IMR-90 (cell line): ENCODE measurements around the gene NRARP. TPM values are rescaled to one million over a fixed set of nuclear protein-coding genes. Genes with fewer than 3 reads are reported as not detected.

Experiments used
- ATAC-seq: fragments of 200-7000 bp; cut with Tn5 transposase; 2 replicates; pipeline ENCODE4 v1.9.1; 2020; ENCODE audit warnings: low read depth, mild to moderate bottlenecking, moderate library complexity
- BruUV-seq: library from RNA; stranded (reverse); fragments of 400-500 nt; replicated peaks from 2 replicates; lab custom pipeline; 2021; lab: Mats Ljungman, UMichigan
- CTCF ChIA-PET: fragments of 300-600 bp; formaldehyde crosslinking; extraction: SDS; loops from one replicate; lab custom pipeline; 2021; ENCODE audit warnings: antibody characterized with exemption; lab: Yijun Ruan, JAX
- POLR2A ChIA-PET: fragments of 300-600 bp; sonication (Branson Sonifier 250); formaldehyde crosslinking; loops from one replicate; lab custom pipeline; 2022; ENCODE audit warnings: antibody characterized with exemption; ENCODE audit not compliant: unreplicated experiment; lab: Charles Lee
- DNase-seq: peaks from one replicate; pipeline ENCODE4 v3.0.0; 2013
- H2AFZ ChIP-seq: replicated peaks from 2 replicates; pipeline ENCODE3; 2013; ENCODE audit warnings: low read length, mild to moderate bottlenecking; ENCODE audit not compliant: poor library complexity
- H2AK5ac ChIP-seq: 2 replicates; pipeline ENCODE4 v1.6.1; 2013; ENCODE audit warnings: low read depth, low read length, inconsistent platforms
- H2AK9ac ChIP-seq: replicated peaks from 2 replicates; pipeline ENCODE3; 2013; ENCODE audit warnings: mild to moderate bottlenecking, low read depth, low read length, moderate library complexity; ENCODE audit not compliant: poor library complexity
- H2BK120ac ChIP-seq: 2 replicates; pipeline ENCODE4 v1.6.1; 2013; ENCODE audit warnings: low read depth, low read length, inconsistent platforms
- H2BK15ac ChIP-seq: 3 replicates; pipeline ENCODE4 v1.6.1; 2013; ENCODE audit warnings: low read depth, low read length, inconsistent platforms
- H2BK20ac ChIP-seq: 2 replicates; pipeline ENCODE4 v1.6.1; 2013; ENCODE audit warnings: low read depth, mild to moderate bottlenecking, inconsistent platforms, low read length, moderate library complexity
- H2BK5ac ChIP-seq: 2 replicates; pipeline ENCODE4 v1.6.1; 2013; ENCODE audit warnings: mild to moderate bottlenecking, low read depth, low read length, inconsistent platforms; ENCODE audit not compliant: poor library complexity, severe bottlenecking
- H3K14ac ChIP-seq: replicated peaks from 2 replicates; pipeline ENCODE4 v1.6.1; 2013; ENCODE audit warnings: low read depth, low read length, inconsistent platforms
- H3K18ac ChIP-seq: 2 replicates; pipeline ENCODE4 v1.6.1; 2013; ENCODE audit warnings: low read depth, low read length, control low read depth
- H3K23ac ChIP-seq: 2 replicates; pipeline ENCODE4 v1.6.1; 2013; ENCODE audit warnings: low read depth, low read length, inconsistent platforms
- H3K27ac ChIP-seq: 2 replicates; pipeline ENCODE4 v1.5.1; 2013; ENCODE audit warnings: mild to moderate bottlenecking, control low read depth, low read length; ENCODE audit not compliant: insufficient read depth
- H3K27me3 ChIP-seq: 2 replicates; pipeline ENCODE4 v1.6.1; 2013; ENCODE audit warnings: low read length; ENCODE audit not compliant: control insufficient read depth, insufficient read depth
- H3K36me3 ChIP-seq: 2 replicates; pipeline ENCODE4 v1.6.1; 2013; ENCODE audit warnings: low read length, mixed read lengths; ENCODE audit not compliant: control insufficient read depth, insufficient read depth
- H3K4ac ChIP-seq: 2 replicates; pipeline ENCODE4 v1.6.1; 2013; ENCODE audit warnings: low read depth, low read length, inconsistent platforms
- H3K4me1 ChIP-seq: 2 replicates; pipeline ENCODE4 v1.6.1; 2013; ENCODE audit warnings: low read length, mixed read lengths; ENCODE audit not compliant: control insufficient read depth, insufficient read depth
- H3K4me2 ChIP-seq: 2 replicates; pipeline ENCODE4 v1.6.1; 2013; ENCODE audit warnings: low read depth, mild to moderate bottlenecking, control low read depth, low read length, moderate library complexity
- H3K4me3 ChIP-seq: 2 replicates; pipeline ENCODE4 v1.5.1; 2013; ENCODE audit warnings: low read depth, mild to moderate bottlenecking, control low read depth, low read length, moderate library complexity; ENCODE audit not compliant: insufficient read depth
- H3K56ac ChIP-seq: 2 replicates; pipeline ENCODE4 v1.6.1; 2013; ENCODE audit warnings: low read length, inconsistent platforms; ENCODE audit not compliant: insufficient read depth; ENCODE audit errors: extremely low read depth
- H3K79me1 ChIP-seq, 2 experiments: 2 replicates each; pipeline ENCODE4 v1.6.1; 2013; ENCODE audit warnings: low read length in 2 of 2, inconsistent platforms in 1 of 2, low read depth in 1 of 2
- H3K9ac ChIP-seq: 2 replicates; pipeline ENCODE4 v1.6.1; 2013; ENCODE audit warnings: low read depth, low read length, control low read depth
- H3K9me1 ChIP-seq: 2 replicates; pipeline ENCODE4 v1.6.1; 2013; ENCODE audit warnings: low read length, inconsistent platforms; ENCODE audit not compliant: insufficient read depth
- H3K9me3 ChIP-seq: 2 replicates; pipeline ENCODE4 v1.6.1; 2013; ENCODE audit warnings: low read length; ENCODE audit not compliant: control insufficient read depth, insufficient read depth
- H4K20me1 ChIP-seq: 2 replicates; pipeline ENCODE4 v1.6.1; 2013; ENCODE audit warnings: low read length, inconsistent platforms; ENCODE audit not compliant: insufficient read depth
- H4K5ac ChIP-seq: 2 replicates; pipeline ENCODE4 v1.6.1; 2013; ENCODE audit warnings: mild to moderate bottlenecking, low read depth, low read length, control low read depth
- H4K8ac ChIP-seq, 2 experiments: 2 replicates each; pipeline ENCODE4 v1.6.1; 2013; ENCODE audit warnings: low read depth in 2 of 2, low read length in 2 of 2, control low read depth in 1 of 2, inconsistent platforms in 1 of 2
- H4K91ac ChIP-seq: 2 replicates; pipeline ENCODE4 v1.6.1; 2013; ENCODE audit warnings: low read depth, low read length, inconsistent platforms; ENCODE audit not compliant: insufficient read depth
- BHLHE40 ChIP-seq: fragments of 150-350 bp; IDR thresholded peaks from 2 replicates; pipeline ENCODE4 v1.6.1; 2016; ENCODE audit warnings: mild to moderate bottlenecking, low read depth, low read length
- CEBPB ChIP-seq: IDR thresholded peaks from 2 replicates; pipeline ENCODE4 v1.6.1; 2012; ENCODE audit warnings: low read depth, low read length, improper control_type of control experiment
- CHD1 ChIP-seq: IDR thresholded peaks from 2 replicates; pipeline ENCODE4 v1.6.1; 2012; ENCODE audit warnings: low read depth, low read length, improper control_type of control experiment
- FOS ChIP-seq: fragments of 150-350 bp; IDR thresholded peaks from 2 replicates; pipeline ENCODE4 v1.6.1; 2016; ENCODE audit warnings: low read depth, low read length
- MAFK ChIP-seq: IDR thresholded peaks from 2 replicates; pipeline ENCODE4 v1.6.1; 2012; ENCODE audit warnings: low read depth, low read length, improper control_type of control experiment
- MAZ ChIP-seq: IDR thresholded peaks from 2 replicates; pipeline ENCODE4 v1.6.1; 2012; ENCODE audit warnings: low read depth, mild to moderate bottlenecking, low read length, improper control_type of control experiment, moderate library complexity, borderline replicate concordance
- MXI1 ChIP-seq: IDR thresholded peaks from 2 replicates; pipeline ENCODE4 v1.6.1; 2012; ENCODE audit warnings: low read depth, mild to moderate bottlenecking, low read length, moderate library complexity, borderline replicate concordance
- NFE2L2 ChIP-seq: fragments of 150-350 bp; IDR thresholded peaks from 2 replicates; pipeline ENCODE4 v1.6.1; 2016; ENCODE audit warnings: low read depth, mild to moderate bottlenecking, low read length
- POLR2A ChIP-seq: IDR thresholded peaks from 2 replicates; pipeline ENCODE4 v1.6.1; 2012; ENCODE audit warnings: mild to moderate bottlenecking, low read depth, low read length
- RAD21 ChIP-seq: IDR thresholded peaks from 2 replicates; pipeline ENCODE4 v1.6.1; 2012; ENCODE audit warnings: low read length, improper control_type of control experiment
- RCOR1 ChIP-seq: IDR thresholded peaks from 2 replicates; pipeline ENCODE4 v1.6.1; 2012; ENCODE audit warnings: mild to moderate bottlenecking, low read length, improper control_type of control experiment; ENCODE audit not compliant: insufficient replicate concordance
- RFX5 ChIP-seq: IDR thresholded peaks from 2 replicates; pipeline ENCODE4 v1.8.0; 2012; ENCODE audit warnings: low read depth, mild to moderate bottlenecking, low read length, moderate library complexity
- SMC3 ChIP-seq: fragments of 150-350 bp; IDR thresholded peaks from 2 replicates; pipeline ENCODE4 v1.6.1; 2016; ENCODE audit warnings: low read depth, mild to moderate bottlenecking, antibody characterized with exemption, low read length, moderate library complexity
- WGBS, 2 experiments: methylation state at CpG; one replicate each; pipeline versions ENCODE4 v1.1.5 to v1.1.7; 2013; ENCODE audit warnings: missing lambda C conversion rate in 2 of 2; ENCODE audit not compliant: insufficient read length in 1 of 2; ENCODE audit errors: extremely low coverage in 2 of 2; 5-methylcytosine and 5-hydroxymethylcytosine counted together
- dilution Hi-C: fragments of 300-500 bp; cut with HindIII; formaldehyde crosslinking; loops from one replicate; pipeline ENCODE4 v1.14.3; 2018; ENCODE audit warnings: low sequenced_read_pairs; ENCODE audit not compliant: unreplicated experiment
- in situ Hi-C: fragments of 300-500 bp; cut with MboI; formaldehyde crosslinking; loops from 3 replicates; pipeline ENCODE4 v1.14.3; 2019; ENCODE audit warnings: low sequenced_read_pairs, inconsistent platforms, mixed read lengths
- intact Hi-C: fragments of 100-400 bp; cut with micrococcal nuclease; formaldehyde crosslinking; loops from 2 replicates; pipeline ENCODE4 v1.10.0; 2022
- polyA plus RNA-seq, 3 experiments: library from polyadenylated mRNA; depleted of rRNA; stranded (reverse); fragments of >200 nt; gene quantifications; 2 replicates each; pipeline ENCODE4 v1.2.3, GENCODE V29; 2012; ENCODE audit warnings: low replicate concordance in 1 of 3
- total RNA-seq: library from RNA; depleted of rRNA; stranded (reverse); fragments of >200 nt; gene quantifications from 2 replicates; pipeline ENCODE4 v1.2.3, GENCODE V29; 2012
- TF ChIP-seq, protein P1 (sequence below): fragments of 150-350 bp; IDR thresholded peaks from 2 replicates; pipeline ENCODE4 v1.6.1; 2017; ENCODE audit warnings: mild to moderate bottlenecking, antibody characterized with exemption, low read length, low read depth
- TF ChIP-seq, protein P2 (sequence below): conservative IDR thresholded peaks from 2 replicates; pipeline ENCODE4 v1.5.1; 2012; ENCODE audit warnings: mild to moderate bottlenecking, low read depth, low read length, improper control_type of control experiment
- TF ChIP-seq, protein P3 (sequence below): fragments of 150-350 bp; IDR thresholded peaks from 2 replicates; pipeline ENCODE4 v1.6.1; 2016; ENCODE audit warnings: low read depth, mild to moderate bottlenecking, low read length, moderate library complexity, borderline replicate concordance

Gene NRARP
- total and polyA plus RNA-seq, 2 of the 4 experiments (the other 2 are of a cell fraction): 0.15 TPM; not detected in 1

DNA sequence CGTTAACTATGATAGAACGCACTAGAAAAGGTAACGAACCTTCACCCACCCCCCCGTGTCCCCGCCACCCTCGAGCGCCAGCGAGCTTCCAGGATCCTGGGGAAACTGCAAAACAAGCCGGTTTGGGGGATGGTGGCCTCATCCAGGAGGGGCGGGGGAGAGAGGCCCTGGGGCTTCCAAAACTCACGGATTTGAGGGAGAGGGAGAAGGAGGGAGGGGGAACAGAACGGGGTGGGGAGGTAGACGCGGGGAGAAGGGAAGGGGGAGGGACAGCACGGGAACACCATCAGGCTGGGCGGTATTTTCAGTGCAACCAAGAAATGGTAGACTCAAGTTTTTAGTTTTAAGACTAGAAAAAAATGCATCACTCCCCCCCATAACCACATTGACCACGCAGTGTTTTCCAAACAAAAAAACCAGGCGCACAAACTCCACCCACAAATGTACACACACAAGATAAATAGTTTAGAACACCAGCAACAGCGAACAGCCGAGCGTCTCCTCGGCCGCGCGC, 1.4 kb downstream of the NRARP start:
- H4K5ac ChIP-seq: no peak overlapping the region
- no peak for TF ChIP-seq NFE2L2
- TF ChIP-seq RAD21: no peak
- TF ChIP-seq CEBPB: no peak
- no peak for TF ChIP-seq MXI1
- TF ChIP-seq CHD1: no peak
- TF ChIP-seq POLR2A: no peak
- TF ChIP-seq, protein P1, sequence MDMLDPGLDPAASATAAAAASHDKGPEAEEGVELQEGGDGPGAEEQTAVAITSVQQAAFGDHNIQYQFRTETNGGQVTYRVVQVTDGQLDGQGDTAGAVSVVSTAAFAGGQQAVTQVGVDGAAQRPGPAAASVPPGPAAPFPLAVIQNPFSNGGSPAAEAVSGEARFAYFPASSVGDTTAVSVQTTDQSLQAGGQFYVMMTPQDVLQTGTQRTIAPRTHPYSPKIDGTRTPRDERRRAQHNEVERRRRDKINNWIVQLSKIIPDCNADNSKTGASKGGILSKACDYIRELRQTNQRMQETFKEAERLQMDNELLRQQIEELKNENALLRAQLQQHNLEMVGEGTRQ: no peak
- TF ChIP-seq RFX5: no peak
- TF ChIP-seq, protein P2, sequence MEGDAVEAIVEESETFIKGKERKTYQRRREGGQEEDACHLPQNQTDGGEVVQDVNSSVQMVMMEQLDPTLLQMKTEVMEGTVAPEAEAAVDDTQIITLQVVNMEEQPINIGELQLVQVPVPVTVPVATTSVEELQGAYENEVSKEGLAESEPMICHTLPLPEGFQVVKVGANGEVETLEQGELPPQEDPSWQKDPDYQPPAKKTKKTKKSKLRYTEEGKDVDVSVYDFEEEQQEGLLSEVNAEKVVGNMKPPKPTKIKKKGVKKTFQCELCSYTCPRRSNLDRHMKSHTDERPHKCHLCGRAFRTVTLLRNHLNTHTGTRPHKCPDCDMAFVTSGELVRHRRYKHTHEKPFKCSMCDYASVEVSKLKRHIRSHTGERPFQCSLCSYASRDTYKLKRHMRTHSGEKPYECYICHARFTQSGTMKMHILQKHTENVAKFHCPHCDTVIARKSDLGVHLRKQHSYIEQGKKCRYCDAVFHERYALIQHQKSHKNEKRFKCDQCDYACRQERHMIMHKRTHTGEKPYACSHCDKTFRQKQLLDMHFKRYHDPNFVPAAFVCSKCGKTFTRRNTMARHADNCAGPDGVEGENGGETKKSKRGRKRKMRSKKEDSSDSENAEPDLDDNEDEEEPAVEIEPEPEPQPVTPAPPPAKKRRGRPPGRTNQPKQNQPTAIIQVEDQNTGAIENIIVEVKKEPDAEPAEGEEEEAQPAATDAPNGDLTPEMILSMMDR: no peak
- TF ChIP-seq RCOR1: no peak
- no peak for TF ChIP-seq BHLHE40
- no peak for TF ChIP-seq MAZ
- TF ChIP-seq SMC3: no peak
- TF ChIP-seq, protein P3, sequence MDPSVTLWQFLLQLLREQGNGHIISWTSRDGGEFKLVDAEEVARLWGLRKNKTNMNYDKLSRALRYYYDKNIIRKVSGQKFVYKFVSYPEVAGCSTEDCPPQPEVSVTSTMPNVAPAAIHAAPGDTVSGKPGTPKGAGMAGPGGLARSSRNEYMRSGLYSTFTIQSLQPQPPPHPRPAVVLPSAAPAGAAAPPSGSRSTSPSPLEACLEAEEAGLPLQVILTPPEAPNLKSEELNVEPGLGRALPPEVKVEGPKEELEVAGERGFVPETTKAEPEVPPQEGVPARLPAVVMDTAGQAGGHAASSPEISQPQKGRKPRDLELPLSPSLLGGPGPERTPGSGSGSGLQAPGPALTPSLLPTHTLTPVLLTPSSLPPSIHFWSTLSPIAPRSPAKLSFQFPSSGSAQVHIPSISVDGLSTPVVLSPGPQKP: no peak
- no peak for TF ChIP-seq MAFK
- no peak for TF ChIP-seq FOS
- H4K20me1 ChIP-seq: peaks cover 4% of the 10 kb centered on the region; the same call in 1 of the 2 replicates
- H2AFZ ChIP-seq: peak overlapping the region; percentile 91
- DNase-seq: peak; percentile 20
- no peak overlapping the region for H2BK5ac ChIP-seq
- H2BK120ac ChIP-seq: no peak overlapping the region
- peak overlapping the region; percentile 56 for H3K4me3 ChIP-seq
- H3K18ac ChIP-seq: no peak overlapping the region
- no peaks in the 10 kb centered on the region for H3K36me3 ChIP-seq
- no peaks in the 10 kb centered on the region for H3K9me1 ChIP-seq
- no peaks in the 10 kb centered on the region for H3K9me3 ChIP-seq
- H2BK15ac ChIP-seq: no peak overlapping the region
- ATAC-seq: no peak
- BruUV-seq: no TSS peak
- peak overlapping the region; percentile 37 for H2AK9ac ChIP-seq
- no peak overlapping the region for H3K56ac ChIP-seq
- H3K9ac ChIP-seq: no peak overlapping the region
- no peak overlapping the region for H2BK20ac ChIP-seq
- dilution Hi-C loops (no loop called here), in situ Hi-C loops (no loop called here), intact Hi-C loops (loop anchor here (2.0 kb wide), 1 partner anchor 106 kb away; no protein-coding TSS in a partner anchor)
- H3K4ac ChIP-seq: no peak overlapping the region
- peaks cover 3% of the 10 kb centered on the region for H3K4me1 ChIP-seq
- no peaks in the 10 kb centered on the region for H3K79me1 ChIP-seq
- no peak overlapping the region for H3K27ac ChIP-seq
- ChIA-PET CTCF (no interaction called here), POLR2A (no interaction called here)
- 0% methylated on average over 12 of the region's 25 CpGs; no CpG with 5 or more reads in 1 of the 2 experiments for WGBS, 2 experiments
- H2AK5ac ChIP-seq: no peak overlapping the region
- H3K14ac ChIP-seq: no peak overlapping the region
- H4K91ac ChIP-seq: no peak overlapping the region
- H3K23ac ChIP-seq: no peak overlapping the region
- H3K4me2 ChIP-seq: peak overlapping the region; percentile 96
- no peak overlapping the region for H4K8ac ChIP-seq
- H3K27me3 ChIP-seq: peaks cover 33% of the 10 kb centered on the region
